Lower leg skin (tissue), 4 donors: ENCODE results near the gene RASSF3. TPM values are rescaled to one million over a fixed set of nuclear protein-coding genes. Genes with fewer than 3 reads are reported as not detected.

ENCODE experiments used
- DNase-seq, 2 donors: peaks; one replicate each; pipeline ENCODE4 v3.0.0-alpha.2; 2019; ENCODE audit warnings: low spot score in 2 of 2
- H3K4me3 ChIP-seq: fragments of 200-600 bp; sonication (generic); 2 replicates; pipeline ENCODE4 v1.5.1; 2017; ENCODE audit warnings: mild to moderate bottlenecking, low read depth; ENCODE audit not compliant: poor library complexity, severe bottlenecking
- POLR2A ChIP-seq, 2 donors: fragments of 450-650 bp; IDR thresholded peaks; one replicate each; pipeline ENCODE4 v1.6.1; 2016 to 2017; ENCODE audit warnings: antibody characterized with exemption in 2 of 2, mild to moderate bottlenecking in 1 of 2, moderate library complexity in 1 of 2
- WGBS, 2 donors: methylation state at CpG; one replicate each; pipeline ENCODE4 v1.1.5; 2018; 5-methylcytosine and 5-hydroxymethylcytosine counted together
- intact Hi-C: fragments of 100-400 bp; cut with DNase I; formaldehyde crosslinking; loops from one replicate; pipeline ENCODE4 v1.15.0; 2023; ENCODE audit warnings: low total_unique reads
- total RNA-seq, 4 donors: library from RNA; depleted of rRNA; stranded (reverse); fragments of >200 nt; gene quantifications; one replicate each; pipeline ENCODE4 v1.1.0, GENCODE V29; 2016
- TF ChIP-seq, protein P1 (sequence below), 3 donors: fragments of 450-650 bp; IDR thresholded peaks; one replicate each; pipeline ENCODE4 v1.5.1; 2016; ENCODE audit warnings: antibody characterized with exemption in 3 of 3, mild to moderate bottlenecking in 3 of 3, moderate library complexity in 2 of 3

Gene RASSF3
- total RNA-seq, 4 donors from 2014 or later, result 5.2 to 13.5 (median 7.8) TPM

DNA sequence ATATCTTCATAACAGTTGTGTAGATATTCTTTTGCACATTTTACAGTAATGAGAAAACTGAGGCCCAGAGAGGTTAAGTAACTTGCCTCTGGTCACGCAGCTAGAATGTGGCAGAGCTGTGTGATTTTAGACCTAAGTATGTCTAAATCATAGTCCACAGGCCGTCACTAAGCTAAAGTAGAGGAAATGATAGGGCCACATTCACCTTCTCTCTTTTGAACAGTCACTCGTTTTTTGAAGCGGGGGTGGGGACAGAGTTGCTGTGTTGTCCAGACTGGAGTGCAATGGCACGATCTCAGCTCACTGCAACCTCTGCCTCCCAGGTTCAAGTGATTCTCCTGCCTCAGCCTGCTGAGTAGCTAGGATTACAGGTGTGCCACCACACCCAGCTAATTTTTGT is 68.5 kb downstream of the RASSF3 start:
- intact Hi-C loops, result no loop called here
- 76 to 81% methylated on average over 5 of the region's 5 CpGs for WGBS, 2 donors
- H3K4me3 ChIP-seq, result no peak overlapping the region
- TF ChIP-seq, protein P1, sequence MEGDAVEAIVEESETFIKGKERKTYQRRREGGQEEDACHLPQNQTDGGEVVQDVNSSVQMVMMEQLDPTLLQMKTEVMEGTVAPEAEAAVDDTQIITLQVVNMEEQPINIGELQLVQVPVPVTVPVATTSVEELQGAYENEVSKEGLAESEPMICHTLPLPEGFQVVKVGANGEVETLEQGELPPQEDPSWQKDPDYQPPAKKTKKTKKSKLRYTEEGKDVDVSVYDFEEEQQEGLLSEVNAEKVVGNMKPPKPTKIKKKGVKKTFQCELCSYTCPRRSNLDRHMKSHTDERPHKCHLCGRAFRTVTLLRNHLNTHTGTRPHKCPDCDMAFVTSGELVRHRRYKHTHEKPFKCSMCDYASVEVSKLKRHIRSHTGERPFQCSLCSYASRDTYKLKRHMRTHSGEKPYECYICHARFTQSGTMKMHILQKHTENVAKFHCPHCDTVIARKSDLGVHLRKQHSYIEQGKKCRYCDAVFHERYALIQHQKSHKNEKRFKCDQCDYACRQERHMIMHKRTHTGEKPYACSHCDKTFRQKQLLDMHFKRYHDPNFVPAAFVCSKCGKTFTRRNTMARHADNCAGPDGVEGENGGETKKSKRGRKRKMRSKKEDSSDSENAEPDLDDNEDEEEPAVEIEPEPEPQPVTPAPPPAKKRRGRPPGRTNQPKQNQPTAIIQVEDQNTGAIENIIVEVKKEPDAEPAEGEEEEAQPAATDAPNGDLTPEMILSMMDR (IDR thresholded peaks at IDR 0.05), result no peak
- TF ChIP-seq POLR2A (IDR thresholded peaks at IDR 0.05), result no peak
- DNase-seq, result peak in 1 of 2 donors; percentile 68

DNA sequence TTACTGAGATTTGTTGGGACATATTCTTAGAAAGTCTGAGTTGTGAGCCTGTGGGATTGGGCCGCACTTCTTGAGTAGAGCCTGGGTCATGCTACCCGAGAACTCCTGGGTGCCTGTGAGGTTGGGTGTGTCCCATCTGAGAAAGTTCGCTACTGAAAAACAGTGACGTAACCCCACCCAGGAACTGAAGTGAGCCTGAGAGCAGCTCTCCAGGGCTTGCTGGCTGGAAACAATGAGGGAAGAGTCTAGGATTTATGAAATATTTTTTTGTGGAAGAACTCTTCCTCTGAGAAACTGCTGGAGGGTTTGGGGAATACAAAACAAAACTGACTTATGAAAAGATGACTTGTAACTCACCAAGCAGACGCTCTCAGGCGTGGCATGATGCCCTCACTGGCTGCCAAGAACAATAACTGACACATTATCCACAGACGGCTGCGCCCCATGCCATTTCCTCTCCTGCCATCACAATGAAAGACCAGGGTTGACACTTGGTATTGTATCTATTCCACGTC is 69.2 kb downstream of the RASSF3 start:
- WGBS, 2 donors, result 12 to 18% methylated on average over 9 of the region's 9 CpGs

DNA sequence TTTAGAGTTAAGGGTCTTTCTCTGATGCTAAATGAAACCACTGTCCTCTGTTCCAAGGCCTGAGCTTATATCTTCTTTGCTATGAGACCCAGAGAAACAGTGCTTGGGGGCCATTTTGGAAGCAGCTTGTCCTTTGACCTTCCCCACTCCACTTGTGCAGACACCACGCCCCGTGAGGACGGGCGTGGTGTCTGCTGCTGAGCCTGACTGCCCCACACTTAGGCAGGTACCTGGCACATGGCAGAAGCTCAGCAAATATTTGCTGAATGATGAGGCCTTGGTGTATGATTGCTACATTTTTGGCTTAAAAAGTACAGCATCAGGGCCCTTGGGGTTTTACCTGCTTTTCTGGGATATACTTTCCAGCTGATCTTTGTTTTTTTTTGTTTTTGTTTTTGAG is 69.9 kb downstream of the RASSF3 start:
- H3K4me3 ChIP-seq, result no peak overlapping the region

More for the DNA sequence above, 69.2 kb downstream of the RASSF3 start:
- DNase-seq, result peak; percentile 65 to 93
- intact Hi-C loops, result no loop called here
- no peak for TF ChIP-seq POLR2A (IDR thresholded peaks at IDR 0.05)
- TF ChIP-seq, protein P1 (IDR thresholded peaks at IDR 0.05), result no peak
- H3K4me3 ChIP-seq, result no peak overlapping the region

DNA sequence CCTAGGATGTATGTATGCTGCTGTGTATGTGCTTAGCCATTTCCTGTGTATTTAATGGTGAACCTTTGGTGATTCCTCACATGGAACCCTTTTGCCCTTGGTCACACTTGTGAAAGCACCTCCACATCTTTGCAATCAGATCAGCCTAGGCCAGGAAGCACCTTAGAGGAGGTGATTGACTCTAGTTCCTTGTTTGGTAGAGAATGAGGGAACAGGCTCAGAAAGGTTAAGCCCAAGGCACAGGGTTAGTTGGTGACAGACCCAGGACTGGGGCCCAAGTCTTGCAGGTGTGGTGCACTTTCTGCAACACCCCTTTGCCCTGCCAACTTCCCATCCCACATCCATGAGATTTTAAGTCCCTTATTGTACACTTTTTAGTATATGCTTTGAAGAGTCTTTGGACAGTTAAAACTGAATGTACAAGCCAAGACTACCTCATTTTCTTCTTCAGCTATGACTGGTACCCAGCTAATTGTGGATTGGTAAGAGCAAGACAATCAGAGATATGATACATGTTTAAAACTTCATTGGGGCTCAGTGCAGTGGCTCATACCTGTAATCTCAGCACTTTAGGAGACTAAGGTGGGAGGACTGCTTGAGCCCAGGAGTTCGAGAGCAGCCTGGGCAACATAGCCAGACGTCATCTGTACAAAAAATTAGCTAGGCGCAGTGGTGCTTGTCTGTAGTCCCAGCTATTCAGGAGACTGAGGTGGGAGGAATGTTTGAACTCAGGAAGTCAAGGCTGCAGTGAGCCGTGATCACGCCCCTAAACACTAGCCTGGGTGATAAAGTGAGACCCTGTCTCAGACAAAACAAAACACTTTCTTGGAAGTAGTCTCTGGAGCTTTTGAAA is 71.1 kb downstream of the RASSF3 start:
- 93 to 98% methylated on average over 5 of the region's 5 CpGs for WGBS, 2 donors
- peak in 1 of 2 donors; percentile 45 for DNase-seq
- intact Hi-C loops, result no loop called here
- TF ChIP-seq, protein P1 (IDR thresholded peaks at IDR 0.05), result no peak
- TF ChIP-seq POLR2A (IDR thresholded peaks at IDR 0.05), result no peak
- H3K4me3 ChIP-seq, result no peak overlapping the region

More for the DNA sequence above, 69.9 kb downstream of the RASSF3 start:
- WGBS, 2 donors, result 57 to 71% methylated on average over 4 of the region's 4 CpGs
- TF ChIP-seq, protein P1 (IDR thresholded peaks at IDR 0.05), result no peak
- no peak for TF ChIP-seq POLR2A (IDR thresholded peaks at IDR 0.05)
- peak in 1 of 2 donors; percentile 29 for DNase-seq
- intact Hi-C loops, result no loop called here

DNA sequence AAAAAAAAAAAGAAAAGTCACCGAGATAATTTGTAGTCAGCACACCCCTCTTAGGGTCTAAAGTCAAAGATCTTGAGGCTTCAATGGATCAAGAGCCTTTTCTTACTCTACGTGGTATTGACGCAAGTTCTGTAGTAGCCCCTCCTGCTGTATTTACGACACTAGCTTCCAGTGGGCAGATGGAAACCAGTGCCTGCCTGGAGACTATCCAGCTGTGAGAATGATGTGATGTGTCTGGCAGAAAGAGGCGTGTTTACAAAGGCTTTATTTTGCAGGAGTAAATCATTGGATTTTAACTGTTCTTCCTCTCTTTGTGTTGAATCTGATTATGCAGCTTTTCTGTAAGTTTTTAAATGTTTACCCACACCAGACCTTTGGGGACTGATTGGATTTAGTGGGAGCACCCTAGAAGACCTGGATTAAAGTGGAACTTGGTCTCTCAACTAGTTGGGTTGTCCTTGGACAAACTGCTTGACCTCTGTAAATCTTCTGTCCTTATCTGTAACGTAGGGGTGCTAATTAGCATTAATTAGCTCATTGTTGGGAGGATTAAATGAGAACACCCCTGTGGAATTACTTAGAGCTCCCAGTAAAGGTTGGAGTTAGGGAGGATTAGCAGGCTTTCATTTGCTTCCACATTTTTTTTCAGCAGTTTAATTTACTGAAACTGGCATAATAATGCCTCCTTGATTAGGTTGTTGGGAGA is 72.4 kb downstream of the RASSF3 start:
- H3K4me3 ChIP-seq, result no peak overlapping the region
- whole genome bisulfite sequencing, 2 donors, result 52 to 59% methylated on average over 6 of the region's 6 CpGs

More for the DNA sequence above, 72.4 kb downstream of the RASSF3 start:
- no peak for TF ChIP-seq POLR2A (IDR thresholded peaks at IDR 0.05)
- TF ChIP-seq, protein P1 (IDR thresholded peaks at IDR 0.05), result no peak
- peak in 1 of 2 donors; percentile 67 for DNase-seq
- intact Hi-C loops, result no loop called here
